ENCODE results near the gene RAB37. TPM values are rescaled to one million over a fixed set of nuclear protein-coding genes. Genes with fewer than 3 reads are reported as not detected.

Gene RAB37
- total and polyA plus RNA-seq, 12 donors = 0.39 to 6.6 (median 2.7) TPM

GRCh38 chr17:74782571-74782970, 45.5 kb downstream of the RAB37 start:
- intact Hi-C loops (cut with DNase I) = loop anchor here in 1 of 2 donors (5.0 kb wide), 1 partner anchor 40 kb away; no protein-coding TSS in a partner anchor

GRCh38 chr17:74784125-74784810, 47.2 kb downstream of the RAB37 start:
- H3K4me3 ChIP-seq = no peak overlapping the region
- intact Hi-C loops (cut with DNase I) = loop anchor here in 1 of 2 donors (5.0 kb wide), 1 partner anchor 42 kb away; no protein-coding TSS in a partner anchor
- H3K36me3 ChIP-seq (replicated peaks in 1 of 2) = no peaks in the 10 kb centered on the region
- 81 to 93% (median 86%) methylated on average over 5 of the region's 5 CpGs for WGBS, 4 donors
- H3K9me3 ChIP-seq (replicated peaks in 1 of 3) = no peaks in the 10 kb centered on the region
- no peaks in the 10 kb centered on the region for H3K27me3 ChIP-seq
- no peak for DNase-seq
- H3K4me1 ChIP-seq (replicated peaks in 1 of 2) = peaks cover 0 to 4% of the 10 kb centered on the region in 2 donors
- H3K27ac ChIP-seq = no peak overlapping the region
- no peak for TF ChIP-seq CTCF (IDR thresholded peaks at IDR 0.05)
- no peak for TF ChIP-seq POLR2A (IDR thresholded peaks at IDR 0.05)

More at GRCh38 chr17:74782571-74782970, 45.5 kb downstream of the RAB37 start:
- no peak for DNase-seq
- Histone ChIP-seq H3K4me1 (replicated peaks in 1 of 2) (peaks cover 0 to 4% of the 10 kb centered on the region in 2 donors), H3K9me3 (replicated peaks in 1 of 3) (no peaks in the 10 kb centered on the region), H3K27ac (no peak overlapping the region), H3K27me3 (no peaks in the 10 kb centered on the region), H3K4me3 (no peak overlapping the region), H3K36me3 (replicated peaks in 1 of 2) (no peaks in the 10 kb centered on the region)
- TF ChIP-seq CTCF (IDR thresholded peaks at IDR 0.05) (no peak), POLR2A (IDR thresholded peaks at IDR 0.05) (no peak)
- WGBS, 4 donors = 87 to 97% (median 92%) methylated on average over 5 of the region's 5 CpGs

GRCh38 chr17:74785096-74785980, 48.3 kb downstream of the RAB37 start:
- no peak for DNase-seq
- no peak overlapping the region for H3K27ac ChIP-seq
- no peaks in the 10 kb centered on the region for H3K27me3 ChIP-seq
- intact Hi-C loops (cut with DNase I) = no loop called here
- H3K36me3 ChIP-seq (replicated peaks in 1 of 2) = no peaks in the 10 kb centered on the region
- TF ChIP-seq POLR2A (IDR thresholded peaks at IDR 0.05) (no peak), CTCF (IDR thresholded peaks at IDR 0.05) (no peak)
- H3K9me3 ChIP-seq (replicated peaks in 1 of 3) = no peaks in the 10 kb centered on the region
- 83 to 90% (median 86%) methylated on average over 18 to 21 of the region's 21 CpGs for WGBS, 4 donors
- no peak overlapping the region for H3K4me3 ChIP-seq
- peaks cover 0 to 3% of the 10 kb centered on the region in 2 donors for H3K4me1 ChIP-seq (replicated peaks in 1 of 2)

- intact Hi-C loops (cut with DNase I) = no loop called here
- Histone ChIP-seq H3K27me3 (no peaks in the 10 kb centered on the region), H3K9me3 (replicated peaks in 1 of 3) (no peaks in the 10 kb centered on the region), H3K4me1 (replicated peaks in 1 of 2) (no peaks in the 10 kb centered on the region), H3K4me3 (no peak overlapping the region), H3K36me3 (replicated peaks in 1 of 2) (no peaks in the 10 kb centered on the region), H3K27ac (no peak overlapping the region)
- 84 to 93% (median 86%) methylated on average over 9 of the region's 9 CpGs for WGBS, 4 donors
- TF ChIP-seq CTCF (IDR thresholded peaks at IDR 0.05) (no peak), POLR2A (IDR thresholded peaks at IDR 0.05) (no peak)
- DNase-seq = no peak
Observed at GRCh38 chr17:74785981-74786360, 48.9 kb downstream of the RAB37 start.

Measured in adrenal gland (tissue), 12 donors.